Spleen (tissue), 11 donors: Measurements from ENCODE around the gene HDAC8. TPM values are rescaled to one million over a fixed set of nuclear protein-coding genes. Genes with fewer than 3 reads are reported as not detected.

Experiments used
- DNase-seq: peaks from one replicate; pipeline ENCODE4 v3.0.0-alpha.2; 2020
- H3K27ac ChIP-seq, 8 donors: fragments of 200-600 bp; sonication (generic) in 7 of 8; 1 replicate in 4 of 8; 2 replicates in 4 of 8; pipeline versions ENCODE4 v1.5.0 to v1.8.0; 2016 to 2021; ENCODE audit warnings: inconsistent platforms in 4 of 8, mild to moderate bottlenecking in 4 of 8, moderate library complexity in 1 of 8
- H3K27me3 ChIP-seq, 7 donors: fragments of 200-600 bp; sonication (generic) in 6 of 7; replicated peaks in 1 of 7; 1 replicate in 4 of 7; 2 replicates in 3 of 7; pipeline versions ENCODE4 v1.5.0 to v1.8.0; 2016 to 2021; ENCODE audit warnings: inconsistent platforms in 3 of 7, mild to moderate bottlenecking in 1 of 7
- H3K36me3 ChIP-seq, 6 donors: fragments of 200-600 bp; sonication (generic) in 5 of 6; 1 replicate in 4 of 6; 2 replicates in 2 of 6; pipeline versions ENCODE4 v1.5.0 to v1.8.0; 2016 to 2021; ENCODE audit warnings: inconsistent platforms in 2 of 6
- H3K4me1 ChIP-seq, 6 donors: fragments of 200-600 bp; sonication (generic) in 5 of 6; 1 replicate in 3 of 6; 2 replicates in 3 of 6; pipeline versions ENCODE4 v1.5.0 to v1.8.0; 2016 to 2021; ENCODE audit warnings: inconsistent platforms in 3 of 6
- H3K4me3 ChIP-seq, 8 donors: fragments of 200-600 bp; sonication (generic) in 7 of 8; 1 replicate in 4 of 8; 2 replicates in 4 of 8; pipeline versions ENCODE4 v1.5.0 to v1.8.0; 2016 to 2021; ENCODE audit warnings: inconsistent platforms in 4 of 8, mild to moderate bottlenecking in 4 of 8, moderate library complexity in 2 of 8
- H3K9me3 ChIP-seq, 8 donors: fragments of 200-600 bp; sonication (generic) in 7 of 8; 1 replicate in 4 of 8; 2 replicates in 4 of 8; pipeline versions ENCODE4 v1.5.0 to v1.8.0; 2016 to 2021; ENCODE audit warnings: inconsistent platforms in 4 of 8
- POLR2A ChIP-seq, 3 donors: fragments of 450-650 bp; IDR thresholded peaks; one replicate each; pipeline ENCODE4 v1.5.1; 2017; ENCODE audit warnings: antibody characterized with exemption in 3 of 3, mild to moderate bottlenecking in 1 of 3
- POLR2AphosphoS5 ChIP-seq, 3 donors: sonication (generic); formaldehyde crosslinking; IDR thresholded peaks; one replicate each; pipeline ENCODE4 v1.5.1; 2017; ENCODE audit warnings: antibody characterized with exemption in 3 of 3
- WGBS, 5 donors: extraction: QIAGEN DNeasy Blood & Tissue Kit in 3 of 5; methylation state at CpG; one replicate each; pipeline versions ENCODE4 v1.1.5 to v1.1.7; 2013 to 2018; 5-methylcytosine and 5-hydroxymethylcytosine counted together
- intact Hi-C: fragments of 100-400 bp; cut with DNase I; formaldehyde crosslinking; loops from one replicate; pipeline ENCODE4 v1.15.0; 2023; ENCODE audit warnings: low total_unique reads
- polyA plus RNA-seq, 3 donors: library from polyadenylated mRNA; stranded (reverse); fragments of 200-250 nt; gene quantifications; one replicate each; pipeline ENCODE4 v1.2.1, GENCODE V29; 2013
- total RNA-seq, 7 donors: library from RNA; depleted of rRNA in 3 of 7; stranded (reverse); fragments of >200 nt in 3 of 7; fragmentation: NEBNext Ultra II Directional in 4 of 7; extraction: Animal tissue kit (Norgen Biotek cat#: 25700) in 4 of 7; gene quantifications; one replicate each; pipeline versions ENCODE4 v1.1.0 to v1.2.1, GENCODE V29; 2016 to 2021
- TF ChIP-seq, protein P1 (sequence below), 11 experiments: fragments of 200-600 bp in 7 of 11; fragments of 450-650 bp in 4 of 11; sonication (generic) in 4 of 11; IDR thresholded peaks in 8 of 11; conservative IDR thresholded peaks in 3 of 11; 1 replicate in 7 of 11; 2 replicates in 4 of 11; pipeline versions ENCODE4 v1.4.0 to v1.8.0; 2016 to 2021; ENCODE audit warnings: antibody characterized with exemption in 11 of 11, inconsistent platforms in 4 of 11, mild to moderate bottlenecking in 1 of 11
- donor health status: healthy with polysubstance abuse.
- donor health status: DM: no; HTN: no; CAD: no; lungs with moderate emphysema.
- donor health status: DM: no; HTN: no; CAD: no.
- donor health status: Bipolar disorder and iron deficiency.
- donor health status: healthy.
- donor health status: DM: no; HTN: no; CAD: no.
- donor health status: DM: yes; HTN: yes; CAD: no.

HDAC8 gene
- total and polyA plus RNA-seq, 10 donors = 15.6 to 54.6 (median 33.5) TPM

GRCh38 chrX:72365126-72365525 lies 207.5 kb downstream of the HDAC8 start:
- intact Hi-C loops = no loop called here
- Histone ChIP-seq H3K4me3 (no peak overlapping the region), H3K27me3 (no peaks in the 10 kb centered on the region), H3K27ac (no peak overlapping the region), H3K36me3 (no peaks in the 10 kb centered on the region), H3K9me3 (no peaks in the 10 kb centered on the region), H3K4me1 (no peaks in the 10 kb centered on the region)
- TF ChIP-seq, protein P1, sequence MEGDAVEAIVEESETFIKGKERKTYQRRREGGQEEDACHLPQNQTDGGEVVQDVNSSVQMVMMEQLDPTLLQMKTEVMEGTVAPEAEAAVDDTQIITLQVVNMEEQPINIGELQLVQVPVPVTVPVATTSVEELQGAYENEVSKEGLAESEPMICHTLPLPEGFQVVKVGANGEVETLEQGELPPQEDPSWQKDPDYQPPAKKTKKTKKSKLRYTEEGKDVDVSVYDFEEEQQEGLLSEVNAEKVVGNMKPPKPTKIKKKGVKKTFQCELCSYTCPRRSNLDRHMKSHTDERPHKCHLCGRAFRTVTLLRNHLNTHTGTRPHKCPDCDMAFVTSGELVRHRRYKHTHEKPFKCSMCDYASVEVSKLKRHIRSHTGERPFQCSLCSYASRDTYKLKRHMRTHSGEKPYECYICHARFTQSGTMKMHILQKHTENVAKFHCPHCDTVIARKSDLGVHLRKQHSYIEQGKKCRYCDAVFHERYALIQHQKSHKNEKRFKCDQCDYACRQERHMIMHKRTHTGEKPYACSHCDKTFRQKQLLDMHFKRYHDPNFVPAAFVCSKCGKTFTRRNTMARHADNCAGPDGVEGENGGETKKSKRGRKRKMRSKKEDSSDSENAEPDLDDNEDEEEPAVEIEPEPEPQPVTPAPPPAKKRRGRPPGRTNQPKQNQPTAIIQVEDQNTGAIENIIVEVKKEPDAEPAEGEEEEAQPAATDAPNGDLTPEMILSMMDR (IDR thresholded peaks at IDR 0.05 in 8 of 11, conservative IDR thresholded peaks at IDR 0.05 in 3 of 11) = no peak
- TF ChIP-seq POLR2A (IDR thresholded peaks at IDR 0.05) (no peak), POLR2AphosphoS5 (IDR thresholded peaks at IDR 0.05) (no peak)
- WGBS, 5 donors = 61 to 100% (median 91%) methylated on average over 2 of the region's 2 CpGs
- DNase-seq = no peak

DNA sequence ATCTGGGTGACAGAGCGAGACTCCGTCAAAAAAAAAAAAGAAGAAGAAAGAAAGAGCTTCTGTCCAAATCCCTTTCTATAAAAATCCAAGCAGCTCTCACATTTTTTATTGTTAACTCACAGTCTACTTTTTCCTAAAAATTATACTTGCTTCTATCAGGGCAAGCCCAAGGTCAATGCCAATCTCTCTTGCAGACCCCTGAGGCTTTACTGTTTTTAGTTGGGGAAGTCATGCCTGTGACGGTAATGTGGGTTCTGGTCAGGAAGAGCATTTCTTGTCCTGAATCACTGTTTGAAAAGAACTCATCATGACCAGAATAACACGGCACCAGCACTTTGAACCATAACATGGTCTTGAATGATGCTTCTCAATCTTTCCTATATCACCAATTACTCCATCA lies 212.3 kb downstream of the HDAC8 start:
- DNase-seq = no peak
- H3K4me3 ChIP-seq = no peak overlapping the region
- TF ChIP-seq, protein P1 (IDR thresholded peaks at IDR 0.05 in 8 of 11, conservative IDR thresholded peaks at IDR 0.05 in 3 of 11) = no peak
- TF ChIP-seq POLR2AphosphoS5 (IDR thresholded peaks at IDR 0.05) (no peak), POLR2A (IDR thresholded peaks at IDR 0.05) (no peak)
- intact Hi-C loops = no loop called here
- H3K4me1 ChIP-seq = no peaks in the 10 kb centered on the region
- H3K9me3 ChIP-seq = no peaks in the 10 kb centered on the region
- whole genome bisulfite sequencing, 5 donors = 86 to 100% (median 94%) methylated on average over 4 of the region's 4 CpGs
- H3K36me3 ChIP-seq = no peaks in the 10 kb centered on the region
- H3K27ac ChIP-seq = no peak overlapping the region
- no peaks in the 10 kb centered on the region for H3K27me3 ChIP-seq

DNA sequence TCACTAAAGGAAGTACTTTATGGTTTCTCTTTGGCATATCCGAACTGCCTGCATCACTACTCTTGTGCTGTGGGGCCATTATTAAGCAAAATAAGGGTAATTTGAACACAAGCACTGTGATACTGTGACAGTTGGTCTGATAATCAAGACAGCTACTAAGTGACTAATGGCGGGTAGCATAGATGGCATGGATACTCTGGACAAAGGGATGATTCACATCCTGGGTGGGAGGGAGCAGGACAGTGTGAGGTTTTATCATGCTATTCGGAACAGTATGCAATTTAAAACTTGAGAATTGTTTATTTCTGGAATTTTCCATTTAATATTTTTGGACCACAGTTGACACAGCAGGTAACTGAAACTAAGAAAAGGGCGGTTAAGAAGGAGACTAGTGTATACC lies 214.3 kb downstream of the HDAC8 start:
- Histone ChIP-seq H3K36me3 (no peaks in the 10 kb centered on the region), H3K4me1 (no peaks in the 10 kb centered on the region), H3K27ac (no peak overlapping the region), H3K9me3 (no peaks in the 10 kb centered on the region), H3K4me3 (no peak overlapping the region), H3K27me3 (no peaks in the 10 kb centered on the region)
- TF ChIP-seq POLR2AphosphoS5 (IDR thresholded peaks at IDR 0.05) (no peak), POLR2A (IDR thresholded peaks at IDR 0.05) (no peak)
- TF ChIP-seq, protein P1 (IDR thresholded peaks at IDR 0.05 in 8 of 11, conservative IDR thresholded peaks at IDR 0.05 in 3 of 11) = no peak
- 75 to 96% (median 93%) methylated on average over 4 of the region's 4 CpGs for WGBS, 5 donors
- no peak for DNase-seq
- intact Hi-C loops = no loop called here

- WGBS, 5 donors = 72 to 100% (median 89%) methylated on average over 3 of the region's 3 CpGs
- TF ChIP-seq POLR2AphosphoS5 (IDR thresholded peaks at IDR 0.05) (no peak), POLR2A (IDR thresholded peaks at IDR 0.05) (no peak)
- TF ChIP-seq, protein P1 (IDR thresholded peaks at IDR 0.05 in 8 of 11, conservative IDR thresholded peaks at IDR 0.05 in 3 of 11) = no peak
- H3K36me3 ChIP-seq = peaks cover 0 to 38% (median 4%) of the 10 kb centered on the region in 6 donors
- H3K27ac ChIP-seq = no peak overlapping the region
- no peaks in the 10 kb centered on the region for H3K27me3 ChIP-seq
- intact Hi-C loops = no loop called here
- DNase-seq = no peak
- H3K4me1 ChIP-seq = no peaks in the 10 kb centered on the region
- no peak overlapping the region for H3K4me3 ChIP-seq
- no peaks in the 10 kb centered on the region for H3K9me3 ChIP-seq
Observed at GRCh38 chrX:72352786-72353185, 219.9 kb downstream of the HDAC8 start.
